C4-2B (cell line): ENCODE data around the gene TK2.

Experiments used
- CTCF ChIP-seq: fragments of 450-650 bp; conservative IDR thresholded peaks from 2 replicates; pipeline ENCODE4 v1.5.1; 2017; ENCODE audit warnings: mild to moderate bottlenecking
- ZFX ChIP-seq: fragments of 450-650 bp; IDR thresholded peaks from 2 replicates; pipeline ENCODE4 v1.6.1; 2017

DNA sequence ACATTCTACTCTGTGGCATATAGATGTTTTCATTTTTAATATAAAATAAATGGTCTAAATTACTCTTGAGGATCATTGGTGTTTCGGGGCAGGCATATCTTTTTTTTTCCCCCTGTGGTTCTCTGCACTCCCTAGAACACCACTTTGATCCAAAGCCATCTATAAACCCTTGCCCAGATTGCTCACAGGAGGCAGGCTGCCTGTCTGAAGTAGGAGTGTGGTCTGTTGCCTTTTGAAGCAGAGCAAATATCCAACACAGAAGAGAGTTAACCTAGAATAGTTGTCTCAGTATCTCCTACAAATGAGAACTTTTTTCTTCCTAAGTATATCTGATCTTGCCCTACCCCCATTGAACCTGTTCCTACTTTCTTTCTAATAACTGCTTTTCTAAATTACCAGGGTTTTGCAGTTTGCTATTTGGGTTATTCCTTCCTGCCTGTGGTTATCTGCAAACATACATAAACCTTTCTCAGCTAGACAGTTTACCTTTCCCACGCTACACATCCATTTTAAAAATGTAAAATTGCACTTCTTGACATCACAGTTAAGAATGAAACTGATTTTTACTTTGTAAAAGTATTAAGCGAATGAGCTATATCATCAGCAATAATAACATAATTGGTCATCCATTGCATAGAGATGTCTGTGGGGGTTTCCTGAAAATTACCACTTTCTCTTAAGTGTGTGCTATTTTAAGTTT is 11.6 kb upstream of the TK2 start:
- no peak for TF ChIP-seq CTCF
- TF ChIP-seq ZFX = no peak
